ENCODE measurements around the gene XPR1.

The XPR1 gene

DNA sequence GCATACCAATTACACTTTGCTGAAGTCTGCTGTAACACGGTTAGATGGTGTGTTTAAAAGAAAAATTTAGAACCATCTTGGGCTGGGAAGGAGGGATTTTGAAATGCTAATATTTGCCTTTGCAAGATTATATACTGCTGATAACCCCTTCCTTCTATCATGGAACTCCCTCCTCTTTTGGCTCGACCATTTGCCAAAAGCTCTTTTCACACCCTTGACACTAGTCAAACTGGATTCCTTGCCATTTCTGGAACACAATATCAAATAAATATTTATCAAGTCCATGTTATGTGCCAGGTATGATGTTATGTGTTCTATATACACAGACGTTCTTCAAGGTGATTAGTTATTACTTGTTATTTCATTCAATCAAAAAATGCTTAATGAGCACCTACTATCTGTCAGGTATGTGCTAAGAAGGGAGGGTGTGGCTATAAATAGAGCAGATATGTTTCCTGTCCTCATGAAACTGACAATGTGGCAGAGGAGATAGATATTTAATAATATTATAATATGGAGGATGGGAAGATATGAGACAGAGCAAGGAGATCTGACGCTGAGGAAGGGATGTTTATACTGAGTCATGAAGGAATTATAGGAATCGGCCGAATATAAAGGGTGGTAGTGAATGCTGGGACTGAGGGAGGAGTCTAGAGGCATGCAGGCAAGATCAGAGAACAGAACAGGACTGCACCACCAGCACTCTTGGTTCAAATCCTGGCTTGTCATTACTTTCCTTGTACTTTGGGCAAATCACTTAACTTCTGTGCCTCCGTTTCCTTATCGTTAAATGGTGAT lies 16.1 kb upstream of the XPR1 start:
- DNase-seq (ENCODE audit: low spot score): no peak

- peak; percentile 35 for DNase-seq (ENCODE audit: low spot score)
These were observed 15.4 kb upstream of the XPR1 start for GRCh38 chr1:180616439-180616838.

- no peak for DNase-seq (ENCODE audit: low spot score)
These were observed 13.9 kb upstream of the XPR1 start for GRCh38 chr1:180617774-180618395.

DNA sequence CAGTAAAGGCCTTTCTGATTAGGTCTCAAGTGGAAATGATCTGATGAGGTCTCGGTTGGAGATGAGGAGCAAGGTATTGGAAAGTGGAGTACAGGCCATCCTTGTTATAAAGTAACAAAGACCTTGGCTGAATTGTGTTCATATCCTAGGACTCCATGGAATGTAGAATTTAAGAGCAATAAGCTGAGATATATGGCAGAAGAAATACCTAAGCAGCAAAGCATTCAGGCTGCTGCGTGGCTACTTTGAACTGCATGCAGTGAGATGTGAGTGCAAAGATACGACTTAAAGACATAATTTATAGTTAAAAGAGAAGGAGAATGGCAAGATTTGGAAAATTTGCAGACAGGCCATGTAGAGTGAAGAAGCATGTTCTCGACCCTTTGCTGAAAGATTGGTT lies 11.2 kb upstream of the XPR1 start:
- DNase-seq (ENCODE audit: low spot score): no peak

- no peak for DNase-seq (ENCODE audit: low spot score)
These were observed 8.9 kb upstream of the XPR1 start for GRCh38 chr1:180622658-180623508.

GRCh38 chr1:180623579-180624347 lies 8.1 kb upstream of the XPR1 start:
- peak; percentile 43 for DNase-seq (ENCODE audit: low spot score)

DNA sequence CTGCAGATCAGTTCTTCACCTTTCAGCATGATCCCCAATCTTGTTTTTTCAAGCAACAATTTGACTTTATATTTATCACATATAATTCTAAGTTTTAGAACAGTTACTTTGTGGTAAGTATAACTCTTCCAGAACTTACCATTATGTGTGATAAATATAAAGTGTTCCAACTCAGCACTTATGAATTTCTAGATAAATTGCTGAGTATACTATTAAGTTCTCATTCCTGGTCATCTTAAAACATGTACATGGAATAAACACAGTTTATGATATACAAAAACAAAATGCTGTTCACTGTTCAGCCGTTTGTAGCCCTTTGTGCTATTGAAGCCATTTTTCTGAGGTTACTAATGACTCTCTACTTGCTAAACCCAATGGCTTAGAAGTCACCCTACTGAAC lies 5.1 kb upstream of the XPR1 start:
- DNase-seq (ENCODE audit: low spot score): no peak

DNA sequence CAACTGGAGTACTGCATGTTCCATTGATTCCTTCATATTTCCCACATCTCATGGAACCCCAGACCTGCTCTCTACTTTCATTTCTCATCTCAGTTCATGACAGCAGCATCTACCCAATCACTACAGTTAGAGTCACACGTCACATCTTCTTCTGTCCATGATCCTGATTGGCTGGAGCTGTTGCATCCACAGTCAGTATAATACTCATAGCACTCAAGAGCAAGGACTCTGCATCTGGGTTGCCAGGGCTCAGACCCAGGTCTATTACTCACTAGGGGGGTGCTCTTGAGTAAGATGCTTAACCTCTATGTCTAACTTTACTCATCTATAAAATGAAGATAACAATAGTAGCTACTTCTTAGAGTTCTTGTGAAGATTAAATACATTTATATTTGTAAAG lies 4.4 kb upstream of the XPR1 start:
- DNase-seq (ENCODE audit: low spot score): no peak

- DNase-seq (ENCODE audit: low spot score): no peak
These were observed 3.2 kb upstream of the XPR1 start for GRCh38 chr1:180628646-180629045.

DNA sequence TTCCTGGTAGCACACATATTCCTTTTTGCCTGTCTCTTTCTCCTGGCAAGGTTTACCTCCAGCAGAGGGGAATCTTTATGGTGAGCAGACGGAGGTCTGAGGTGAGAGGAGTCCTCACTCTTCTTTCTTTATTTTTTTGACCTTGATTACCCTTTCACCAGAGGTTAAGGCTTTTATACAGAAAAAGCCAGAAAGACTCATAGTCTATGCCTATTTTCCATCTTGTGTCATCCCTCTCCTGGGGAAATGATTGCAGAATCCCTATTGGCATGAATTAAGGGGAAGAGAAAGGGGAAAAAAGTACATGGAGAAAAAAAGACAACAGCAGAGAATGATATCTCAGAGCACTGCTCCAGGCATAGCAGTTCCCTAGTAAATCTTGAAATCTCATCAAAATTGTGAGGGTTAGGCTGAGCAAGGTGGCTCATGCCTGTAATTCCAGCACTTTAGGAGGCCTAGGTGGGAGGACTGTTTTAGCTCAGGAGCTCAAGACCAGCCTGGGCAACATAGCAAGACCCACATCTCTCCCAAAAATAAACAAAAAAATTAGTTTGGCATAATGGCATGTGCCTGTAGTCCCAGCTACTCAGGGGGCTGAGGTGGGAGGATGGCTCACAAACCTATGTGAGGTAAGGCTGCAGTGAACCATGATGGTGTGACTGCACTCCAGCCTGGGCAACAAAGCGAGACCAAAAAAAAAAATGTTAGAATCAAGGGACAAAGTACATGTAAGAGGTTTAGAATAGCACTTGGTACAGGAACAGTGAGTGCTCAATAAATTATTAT lies 1.2 kb upstream of the XPR1 start:
- no peak for DNase-seq (ENCODE audit: low spot score)

- no peak for DNase-seq (ENCODE audit: low spot score)
These were observed 542 bp upstream of the XPR1 start for GRCh38 chr1:180631194-180631765.

DNA sequence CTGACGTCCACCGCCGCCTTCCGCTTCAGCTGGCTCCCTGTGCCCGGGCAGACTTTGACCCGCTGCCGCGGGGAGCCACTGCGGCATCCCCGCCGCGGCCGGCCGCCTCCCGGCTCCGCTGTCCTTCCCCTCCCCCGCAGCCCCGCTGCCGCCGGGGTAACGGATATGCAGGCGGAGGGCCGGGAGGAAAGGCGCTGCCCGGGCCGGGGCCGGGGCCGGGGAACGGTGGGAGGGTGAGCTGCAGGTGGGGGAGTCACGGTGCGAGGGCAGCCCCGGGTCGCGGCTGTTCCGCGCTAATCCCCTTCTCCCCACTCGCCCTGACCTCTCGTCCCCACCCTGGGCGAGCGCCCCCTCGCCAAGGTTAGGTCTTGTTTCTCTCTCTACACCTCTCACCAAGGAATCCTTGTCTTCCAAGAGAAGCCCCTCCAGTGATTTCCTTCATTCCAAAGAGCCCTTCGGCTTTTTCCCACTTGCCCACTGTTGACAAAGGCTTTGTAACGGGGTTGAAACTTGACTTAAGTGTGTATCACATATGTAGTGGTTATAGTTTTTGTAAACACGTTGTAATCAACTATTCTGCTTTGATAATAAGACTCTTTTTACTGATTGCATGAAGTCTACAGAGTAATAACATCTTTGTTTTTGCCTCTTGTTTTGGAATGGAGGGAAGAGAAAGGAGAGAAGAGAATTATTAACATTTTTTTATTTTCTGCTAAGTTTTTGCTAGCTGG lies 669 bp downstream of the XPR1 start:
- peak; percentile 42 for DNase-seq (ENCODE audit: low spot score)

DNA sequence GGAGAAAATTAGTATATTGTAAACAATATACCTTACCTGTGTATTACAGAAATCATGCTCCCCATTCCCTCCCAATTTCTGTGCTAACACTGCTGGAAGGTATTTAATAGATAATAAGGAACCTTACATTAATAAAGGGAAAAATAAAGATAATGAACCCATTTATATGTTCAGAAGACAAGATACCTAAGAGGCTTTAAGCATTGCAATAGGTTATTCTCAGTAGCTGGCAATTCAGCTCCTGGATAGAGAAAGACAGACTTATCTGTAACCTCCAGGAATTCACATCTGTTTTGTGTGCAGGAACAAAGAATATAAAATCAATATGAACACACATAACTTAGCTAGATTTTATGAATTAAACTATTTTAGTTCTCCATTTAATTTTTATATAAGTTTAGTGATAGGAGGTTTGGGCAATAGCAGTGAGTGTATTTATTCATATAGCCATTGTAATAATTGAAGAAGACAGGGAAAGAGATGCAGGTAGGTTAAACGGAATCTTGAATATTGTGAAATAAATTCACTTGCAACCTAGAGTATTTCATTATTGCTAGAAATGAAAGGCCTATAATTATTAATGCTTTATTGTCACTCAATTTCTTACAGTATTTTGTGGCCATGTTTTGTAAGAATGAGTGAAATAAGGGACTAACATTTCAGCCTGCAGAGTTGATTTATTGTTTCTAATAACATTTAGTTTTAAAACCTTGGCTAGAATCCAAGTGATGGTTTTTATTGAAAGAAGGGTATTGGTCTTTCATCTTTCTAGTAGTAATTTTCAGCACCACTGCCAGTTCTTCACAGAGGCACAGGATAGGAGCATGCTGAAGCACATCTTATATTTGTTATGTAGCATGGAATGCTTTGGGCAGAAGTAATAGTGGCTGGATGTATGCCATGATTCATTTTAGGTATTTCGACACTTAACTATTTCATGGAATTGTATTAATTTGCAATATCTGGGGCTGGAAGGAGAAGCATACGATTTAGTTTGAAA lies 1.5 kb downstream of the XPR1 start:
- DNase-seq (ENCODE audit: low spot score): peak; percentile 20

DNA sequence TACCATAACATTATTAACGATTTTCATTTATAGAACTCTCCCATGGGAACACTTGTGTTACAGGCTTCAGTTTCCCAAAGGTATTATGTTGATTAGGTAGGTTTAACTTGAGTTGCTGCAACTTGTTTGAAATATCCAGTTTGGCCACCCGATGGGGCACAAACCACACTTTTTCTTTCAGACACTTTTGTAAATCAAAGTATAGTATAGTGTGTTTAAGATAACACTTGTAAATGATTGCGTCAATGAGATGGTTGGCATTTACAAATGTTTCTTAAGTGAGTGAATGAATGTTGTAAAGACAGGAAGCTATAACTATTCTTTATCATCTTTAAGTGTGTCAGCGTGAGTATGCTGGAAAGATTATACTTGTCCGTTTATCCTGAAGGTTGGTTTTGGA lies 4.3 kb downstream of the XPR1 start:
- DNase-seq (ENCODE audit: low spot score): no peak

DNA sequence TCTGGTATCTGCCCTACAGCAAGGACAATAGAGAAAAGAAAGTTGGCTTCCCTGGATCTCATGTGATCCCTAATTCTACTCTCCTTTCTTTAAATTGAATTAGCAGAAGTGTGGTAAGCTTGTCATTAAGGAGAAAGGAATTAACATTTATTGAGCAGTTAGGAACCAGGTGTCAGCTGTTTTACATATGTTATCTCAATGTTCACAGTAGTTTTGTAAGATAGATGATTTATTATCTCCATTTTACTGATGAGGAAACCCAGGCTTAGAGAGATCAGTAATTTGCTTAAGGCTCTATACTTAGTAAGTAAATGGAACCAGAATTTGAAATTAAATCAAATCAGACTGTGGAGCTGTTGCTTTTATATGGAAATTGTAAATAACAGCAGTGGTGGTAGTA lies 8.0 kb downstream of the XPR1 start:
- DNase-seq (ENCODE audit: low spot score): no peak

- DNase-seq (ENCODE audit: low spot score): no peak
These were observed 8.7 kb downstream of the XPR1 start for GRCh38 chr1:180640531-180640949.

DNA sequence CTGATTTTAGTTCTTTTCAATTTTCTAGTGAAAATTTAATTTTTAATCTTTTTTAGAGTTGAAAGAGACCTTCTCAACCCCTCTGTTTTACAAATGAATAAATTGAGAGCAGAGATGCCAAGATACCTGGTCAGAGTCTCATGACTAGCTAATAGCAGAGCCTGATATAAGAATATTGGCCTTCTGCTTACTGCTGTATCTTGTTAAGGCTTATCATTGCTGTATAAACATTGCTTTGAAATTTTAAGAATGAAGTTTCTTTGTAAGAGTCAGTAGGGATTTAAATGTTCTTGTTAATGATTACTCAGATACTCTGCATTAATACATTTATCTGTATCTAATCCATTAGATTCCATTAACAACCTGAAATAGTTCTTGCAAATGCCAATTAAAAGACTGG lies 9.8 kb downstream of the XPR1 start:
- no peak for DNase-seq (ENCODE audit: low spot score)

GRCh38 chr1:180642781-180643180 lies 11.0 kb downstream of the XPR1 start:
- DNase-seq (ENCODE audit: low spot score): no peak

GRCh38 chr1:180643693-180644092 lies 11.9 kb downstream of the XPR1 start:
- DNase-seq (ENCODE audit: low spot score): peak; percentile 27
